Loucy (cell line): ENCODE results near the gene CENPX.

Experiments
- CTCF ChIP-seq: fragments of 200-600 bp; sonication (generic); conservative IDR thresholded peaks from 2 replicates; pipeline ENCODE4 v1.5.1; 2014; ENCODE audit warnings: mild to moderate bottlenecking, antibody characterized with exemption, low read length
- EZH2phosphoT487 ChIP-seq: fragments of 200-600 bp; IDR thresholded peaks from 2 replicates; pipeline ENCODE4 v1.6.1; 2018; ENCODE audit warnings: antibody characterized with exemption, mild to moderate bottlenecking, moderate library complexity, borderline replicate concordance

GRCh38 chr17:82042649-82043048 is 20.0 kb upstream of the CENPX start:
- TF ChIP-seq CTCF (no peak), EZH2phosphoT487 (no peak)
